Lung (tissue), 12 donors: ENCODE measurements around the gene AUTS2. TPM values are rescaled to one million over a fixed set of nuclear protein-coding genes. Genes with fewer than 3 reads are reported as not detected.

Source experiments
- ATAC-seq: fragments of 200-7000 bp; cut with Tn5 transposase; one replicate; pipeline ENCODE4 v1.9.1; 2020; ENCODE audit warnings: moderate number of reproducible peaks; ENCODE audit not compliant: insufficient read depth, low FRiP score
- DNase-seq, 3 donors: peaks; one replicate each; pipeline ENCODE4 v3.0.0-alpha.2; 2013 to 2017
- H3K27ac ChIP-seq, 2 donors: one replicate each; pipeline ENCODE4 v1.5.1; 2013; ENCODE audit warnings: mild to moderate bottlenecking in 2 of 2, moderate library complexity in 2 of 2, control low read depth in 1 of 2, inconsistent platforms in 1 of 2, low read depth in 1 of 2, low read length in 1 of 2
- H3K27me3 ChIP-seq, 3 donors: one replicate each; pipeline ENCODE4 v1.5.1; 2013; ENCODE audit warnings: low read length in 2 of 3; ENCODE audit not compliant: control insufficient read depth in 3 of 3, insufficient read depth in 3 of 3
- H3K36me3 ChIP-seq, 4 donors: one replicate each; pipeline ENCODE4 v1.5.1; 2013; ENCODE audit warnings: low read length in 4 of 4, mild to moderate bottlenecking in 1 of 4, moderate library complexity in 1 of 4; ENCODE audit not compliant: control insufficient read depth in 4 of 4, insufficient read depth in 4 of 4
- H3K4me1 ChIP-seq, 5 donors: one replicate each; pipeline ENCODE4 v1.5.1; 2013; ENCODE audit warnings: low read length in 5 of 5, mild to moderate bottlenecking in 2 of 5, moderate library complexity in 1 of 5; ENCODE audit not compliant: control insufficient read depth in 5 of 5, insufficient read depth in 5 of 5
- H3K4me3 ChIP-seq: one replicate; pipeline ENCODE4 v1.5.1; 2013; ENCODE audit warnings: mild to moderate bottlenecking, control low read depth, moderate library complexity
- H3K9ac ChIP-seq, 2 donors: one replicate each; pipeline ENCODE4 v1.5.1; 2013; ENCODE audit warnings: low read length in 2 of 2, control low read depth in 1 of 2; ENCODE audit not compliant: insufficient read depth in 1 of 2
- H3K9me3 ChIP-seq, 4 donors: one replicate each; pipeline ENCODE4 v1.5.1; 2013; ENCODE audit warnings: low read length in 3 of 4, mild to moderate bottlenecking in 1 of 4, moderate library complexity in 1 of 4; ENCODE audit not compliant: control insufficient read depth in 4 of 4, insufficient read depth in 3 of 4
- WGBS, 2 donors: extraction: QIAGEN DNeasy Blood & Tissue Kit; methylation state at CpG; one replicate each; pipeline ENCODE4 v1.1.7; 2013; 5-methylcytosine and 5-hydroxymethylcytosine counted together
- polyA plus RNA-seq, 2 donors: library from polyadenylated mRNA; stranded (reverse); fragments of 200-250 nt; gene quantifications; one replicate each; pipeline ENCODE4 v1.2.1, GENCODE V29; 2013
- total RNA-seq, 2 donors: library from RNA; depleted of rRNA in 1 of 2; stranded (reverse); fragments of >200 nt in 1 of 2; gene quantifications; one replicate each; pipeline ENCODE4 v1.2.1, GENCODE V29; 2014 to 2021
- TF ChIP-seq, protein P1 (sequence below): IDR thresholded peaks from 2 replicates; pipeline ENCODE4 v1.5.1; 2012; ENCODE audit warnings: mild to moderate bottlenecking; ENCODE audit errors: control extremely low read depth, extremely low read depth
- donor health status: control.
- donor health status: control.
- donor health status: Bipolar disorder and iron deficiency.
- donor health status: healthy.
- donor health status: DM: yes; HTN: yes; CAD: no.

AUTS2 gene
- total and polyA plus RNA-seq, 4 donors = 11.8 to 115 (median 40.6) TPM

DNA sequence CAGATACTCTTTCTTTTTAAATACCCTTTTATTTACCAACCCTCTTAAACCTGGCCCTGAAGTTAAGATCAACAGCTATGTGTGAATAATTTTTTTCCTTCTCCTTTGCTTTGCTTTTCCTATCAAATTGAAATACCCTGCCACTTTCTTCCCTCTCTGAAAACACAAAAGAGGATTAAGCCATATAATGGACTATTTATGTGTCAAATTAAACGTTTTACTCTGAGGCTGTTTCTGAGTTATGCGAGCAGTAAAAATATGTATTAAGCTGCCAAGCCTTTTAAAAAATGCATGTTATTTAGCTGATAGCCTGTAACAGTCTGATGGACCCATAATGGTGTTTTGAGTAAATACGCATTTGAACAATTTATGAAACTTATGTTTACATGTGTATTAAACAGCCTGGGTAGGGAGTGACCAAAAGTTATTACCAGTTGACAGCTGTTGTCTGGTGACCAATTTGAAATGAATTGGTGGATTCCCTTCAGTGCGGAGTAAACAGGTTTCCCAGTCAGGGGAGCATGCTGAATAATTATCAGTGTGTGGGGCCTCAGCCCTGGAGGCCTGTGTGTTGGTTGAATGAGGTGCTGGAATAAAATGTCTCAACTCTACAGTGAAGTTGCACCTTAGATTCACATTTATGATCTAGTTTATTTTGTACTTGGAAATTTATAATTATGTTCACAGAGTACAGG is 89.6 kb downstream of the AUTS2 start:
- no peaks in the 10 kb centered on the region for H3K9me3 ChIP-seq
- H3K4me1 ChIP-seq = peaks cover 0 to 45% (median 16%) of the 10 kb centered on the region in 5 donors
- no peak overlapping the region for H3K4me3 ChIP-seq
- H3K9ac ChIP-seq = no peak overlapping the region
- no peak overlapping the region for H3K27ac ChIP-seq
- TF ChIP-seq, protein P1, sequence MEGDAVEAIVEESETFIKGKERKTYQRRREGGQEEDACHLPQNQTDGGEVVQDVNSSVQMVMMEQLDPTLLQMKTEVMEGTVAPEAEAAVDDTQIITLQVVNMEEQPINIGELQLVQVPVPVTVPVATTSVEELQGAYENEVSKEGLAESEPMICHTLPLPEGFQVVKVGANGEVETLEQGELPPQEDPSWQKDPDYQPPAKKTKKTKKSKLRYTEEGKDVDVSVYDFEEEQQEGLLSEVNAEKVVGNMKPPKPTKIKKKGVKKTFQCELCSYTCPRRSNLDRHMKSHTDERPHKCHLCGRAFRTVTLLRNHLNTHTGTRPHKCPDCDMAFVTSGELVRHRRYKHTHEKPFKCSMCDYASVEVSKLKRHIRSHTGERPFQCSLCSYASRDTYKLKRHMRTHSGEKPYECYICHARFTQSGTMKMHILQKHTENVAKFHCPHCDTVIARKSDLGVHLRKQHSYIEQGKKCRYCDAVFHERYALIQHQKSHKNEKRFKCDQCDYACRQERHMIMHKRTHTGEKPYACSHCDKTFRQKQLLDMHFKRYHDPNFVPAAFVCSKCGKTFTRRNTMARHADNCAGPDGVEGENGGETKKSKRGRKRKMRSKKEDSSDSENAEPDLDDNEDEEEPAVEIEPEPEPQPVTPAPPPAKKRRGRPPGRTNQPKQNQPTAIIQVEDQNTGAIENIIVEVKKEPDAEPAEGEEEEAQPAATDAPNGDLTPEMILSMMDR = no peak
- ATAC-seq = no peak
- H3K27me3 ChIP-seq = no peaks in the 10 kb centered on the region
- DNase-seq = peak in 2 of 3 donors; percentile 36 to 43
- no peaks in the 10 kb centered on the region for H3K36me3 ChIP-seq
- WGBS, 2 donors = 64 to 82% methylated on average over 4 of the region's 4 CpGs

GRCh38 chr7:69690329-69690728 is 92.1 kb downstream of the AUTS2 start:
- TF ChIP-seq, protein P1 = no peak
- Histone ChIP-seq H3K27me3 (no peaks in the 10 kb centered on the region), H3K4me1 (peaks cover 0 to 41% (median 12%) of the 10 kb centered on the region in 5 donors), H3K36me3 (no peaks in the 10 kb centered on the region), H3K9ac (no peak overlapping the region), H3K9me3 (no peaks in the 10 kb centered on the region), H3K27ac (no peak overlapping the region), H3K4me3 (no peak overlapping the region)
- DNase-seq (no peak), ATAC-seq (no peak)
- 94 to 97% methylated on average over 6 of the region's 6 CpGs for WGBS, 2 donors

- no peak for DNase-seq
- Histone ChIP-seq H3K9me3 (no peaks in the 10 kb centered on the region), H3K4me3 (no peak overlapping the region), H3K27ac (no peak overlapping the region), H3K27me3 (no peaks in the 10 kb centered on the region), H3K4me1 (peaks cover 0 to 38% (median 12%) of the 10 kb centered on the region in 5 donors), H3K36me3 (no peaks in the 10 kb centered on the region), H3K9ac (no peak overlapping the region)
- TF ChIP-seq, protein P1 = no peak
- no peak for ATAC-seq
- WGBS, 2 donors = 92 to 97% methylated on average over 6 of the region's 6 CpGs
These were observed 93.1 kb downstream of the AUTS2 start for GRCh38 chr7:69691327-69691726.

- DNase-seq = no peak
- TF ChIP-seq, protein P1 = no peak
- 63 to 65% methylated on average over 4 of the region's 4 CpGs for WGBS, 2 donors
These were observed 93.5 kb downstream of the AUTS2 start for GRCh38 chr7:69691734-69692133.

More at GRCh38 chr7:69691734-69692133, 93.5 kb downstream of the AUTS2 start:
- Histone ChIP-seq H3K27ac (no peak overlapping the region), H3K9me3 (no peaks in the 10 kb centered on the region), H3K4me3 (no peak overlapping the region), H3K9ac (no peak overlapping the region), H3K27me3 (no peaks in the 10 kb centered on the region), H3K4me1 (peaks cover 0 to 38% (median 12%) of the 10 kb centered on the region in 5 donors), H3K36me3 (no peaks in the 10 kb centered on the region)
- ATAC-seq = no peak
